HG02973 (cell line): Measurements from ENCODE around the gene ZNF429.
"Not testable (repeated sequence)": the region's sequence is repeated elsewhere in the genome, so short reads cannot be mapped to it uniquely, and the experiment has no call there.

Source experiments
- ATAC-seq: cut with Tn5 transposase; IDR thresholded peaks from one replicate; pipeline ENCODE4 v1.9.1; 2021; ENCODE audit warnings: moderate library complexity; ENCODE audit not compliant: unreplicated experiment

The ZNF429 gene

GRCh38 chr19:21512609-21513008, 7.2 kb downstream of the ZNF429 start:
- ATAC-seq, result not testable (repeated sequence)

GRCh38 chr19:21513651-21514050, 8.2 kb downstream of the ZNF429 start:
- ATAC-seq, result no peak

- ATAC-seq, result no peak
Observed at GRCh38 chr19:21519488-21519887, 14.1 kb downstream of the ZNF429 start.

GRCh38 chr19:21532904-21533303, 27.5 kb downstream of the ZNF429 start:
- ATAC-seq, result no peak

GRCh38 chr19:21536741-21537290, 31.4 kb downstream of the ZNF429 start:
- not testable (repeated sequence) for ATAC-seq

GRCh38 chr19:21559444-21559843, 54.0 kb downstream of the ZNF429 start:
- ATAC-seq, result no peak

GRCh38 chr19:21564406-21564805, 59.0 kb downstream of the ZNF429 start:
- ATAC-seq, result no peak

- no peak for ATAC-seq
Observed at GRCh38 chr19:21566073-21566472, 60.7 kb downstream of the ZNF429 start.

GRCh38 chr19:21567806-21568205, 62.4 kb downstream of the ZNF429 start:
- not testable (repeated sequence) for ATAC-seq

- ATAC-seq, result no peak
Observed at GRCh38 chr19:21568816-21569493, 63.6 kb downstream of the ZNF429 start.

- ATAC-seq, result no peak
Observed at GRCh38 chr19:21569494-21569865, 64.1 kb downstream of the ZNF429 start.

- no peak for ATAC-seq
Observed at GRCh38 chr19:21571316-21571715, 65.9 kb downstream of the ZNF429 start.

- no peak for ATAC-seq
Observed at GRCh38 chr19:21574607-21575006, 69.2 kb downstream of the ZNF429 start.

GRCh38 chr19:21576481-21576880, 71.1 kb downstream of the ZNF429 start:
- no peak for ATAC-seq

- no peak for ATAC-seq
Observed at GRCh38 chr19:21580101-21580500, 74.7 kb downstream of the ZNF429 start.

- ATAC-seq, result no peak
Observed at GRCh38 chr19:21580818-21581217, 75.4 kb downstream of the ZNF429 start.

- ATAC-seq, result no peak
Observed at GRCh38 chr19:21581646-21582240, 76.3 kb downstream of the ZNF429 start.

- ATAC-seq, result no peak
Observed at GRCh38 chr19:21584537-21584936, 79.1 kb downstream of the ZNF429 start.

GRCh38 chr19:21585281-21585890, 80.0 kb downstream of the ZNF429 start:
- no peak for ATAC-seq

GRCh38 chr19:21586311-21587116, 81.1 kb downstream of the ZNF429 start:
- ATAC-seq, result no peak

GRCh38 chr19:21587117-21587461, 81.7 kb downstream of the ZNF429 start:
- ATAC-seq, result no peak
